Sigmoid colon (tissue), 7 donors: ENCODE data around the gene PTH2R. TPM values are rescaled to one million over a fixed set of nuclear protein-coding genes. Genes with fewer than 3 reads are reported as not detected.
"Not testable (repeated sequence)": the region's sequence is repeated elsewhere in the genome, so short reads cannot be mapped to it uniquely, and the experiment has no call there.

ENCODE experiments used
- DNase-seq: peaks from one replicate; pipeline ENCODE4 v3.0.0-alpha.2; 2019
- H3K27ac ChIP-seq, 4 donors: fragments of 200-600 bp; sonication (generic); one replicate each; pipeline ENCODE4 v1.5.1; 2016 to 2019; ENCODE audit warnings: mild to moderate bottlenecking in 1 of 4
- H3K27me3 ChIP-seq, 3 donors: fragments of 200-600 bp; sonication (generic); one replicate each; pipeline ENCODE4 v1.5.1; 2019; ENCODE audit warnings: mild to moderate bottlenecking in 1 of 3
- H3K36me3 ChIP-seq, 4 donors: fragments of 200-600 bp; sonication (generic); one replicate each; pipeline ENCODE4 v1.5.1; 2016 to 2019
- H3K4me1 ChIP-seq, 4 donors: fragments of 200-600 bp; sonication (generic); one replicate each; pipeline ENCODE4 v1.5.1; 2017 to 2019
- H3K4me3 ChIP-seq, 4 donors: fragments of 200-600 bp; sonication (generic); one replicate each; pipeline ENCODE4 v1.5.1; 2017 to 2019; ENCODE audit warnings: mild to moderate bottlenecking in 2 of 4, moderate library complexity in 1 of 4
- H3K9me3 ChIP-seq, 4 donors: fragments of 200-600 bp in 3 of 4; sonication (generic) in 3 of 4; one replicate each; pipeline versions ENCODE4 v1.5.1 to v1.6.1; 2013 to 2019
- CTCF ChIP-seq, 4 experiments: fragments of 450-650 bp in 3 of 4; fragments of 200-600 bp in 1 of 4; IDR thresholded peaks; one replicate each; pipeline ENCODE4 v1.5.1; 2016 to 2019; ENCODE audit warnings: antibody characterized with exemption in 4 of 4, mild to moderate bottlenecking in 3 of 4, moderate library complexity in 2 of 4
- EP300 ChIP-seq, 4 donors: sonication (generic); formaldehyde crosslinking; IDR thresholded peaks; one replicate each; pipeline ENCODE4 v1.6.1; 2017; ENCODE audit warnings: antibody characterized with exemption in 4 of 4
- POLR2A ChIP-seq, 2 donors: fragments of 450-650 bp; IDR thresholded peaks; one replicate each; pipeline ENCODE4 v1.6.1; 2016; ENCODE audit warnings: antibody characterized with exemption in 2 of 2, mild to moderate bottlenecking in 2 of 2, moderate library complexity in 2 of 2
- POLR2AphosphoS5 ChIP-seq, 4 donors: sonication (generic); formaldehyde crosslinking; IDR thresholded peaks; one replicate each; pipeline ENCODE4 v1.6.1; 2017; ENCODE audit warnings: antibody characterized with exemption in 4 of 4
- WGBS, 2 donors: extraction: QIAGEN DNeasy Blood & Tissue Kit; methylation state at CpG; one replicate each; pipeline ENCODE4 v1.1.7; 2013; 5-methylcytosine and 5-hydroxymethylcytosine counted together
- intact Hi-C: fragments of 100-400 bp; cut with DNase I; formaldehyde crosslinking; loops from one replicate; pipeline ENCODE4 v1.15.1; 2023
- polyA plus RNA-seq, 3 donors: library from polyadenylated mRNA; stranded (reverse); fragments of 200-250 nt; gene quantifications; one replicate each; pipeline ENCODE4 v1.2.3, GENCODE V29; 2013
- total RNA-seq, 4 donors: library from RNA; depleted of rRNA; stranded (reverse); fragments of >200 nt; gene quantifications; one replicate each; pipeline ENCODE4 v1.1.0, GENCODE V29; 2016
- donor health status: healthy with polysubstance abuse.
- donor health status: Bipolar disorder and iron deficiency.
- donor health status: healthy.

The PTH2R gene
- total and polyA plus RNA-seq, 7 donors: 0.12 to 0.27 TPM; not detected in 5

- no peak for DNase-seq
- intact Hi-C loops: no loop called here
- Histone ChIP-seq H3K27ac (no peak overlapping the region), H3K4me1 (peaks cover 0 to 2% (median 0%) of the 10 kb centered on the region in 4 donors), H3K9me3 (peaks cover 0 to 2% (median 0%) of the 10 kb centered on the region in 4 donors), H3K27me3 (no peaks in the 10 kb centered on the region), H3K36me3 (no peaks in the 10 kb centered on the region), H3K4me3 (no peak overlapping the region)
- TF ChIP-seq POLR2AphosphoS5 (IDR thresholded peaks at IDR 0.05) (no peak), EP300 (IDR thresholded peaks at IDR 0.05) (no peak), POLR2A (IDR thresholded peaks at IDR 0.05) (no peak), CTCF (IDR thresholded peaks at IDR 0.05) (no peak)
These were observed 103.0 kb downstream of the PTH2R start for GRCh38 chr2:208509586-208509985.

- TF ChIP-seq CTCF (IDR thresholded peaks at IDR 0.05) (no peak), POLR2AphosphoS5 (IDR thresholded peaks at IDR 0.05) (no peak), EP300 (IDR thresholded peaks at IDR 0.05) (no peak), POLR2A (IDR thresholded peaks at IDR 0.05) (no peak)
- 74 to 87% methylated on average over 3 of the region's 3 CpGs for WGBS, 2 donors
- DNase-seq: no peak
- no peak overlapping the region for H3K4me3 ChIP-seq
- no peaks in the 10 kb centered on the region for H3K36me3 ChIP-seq
- intact Hi-C loops: no loop called here
- peaks cover 0 to 2% (median 0%) of the 10 kb centered on the region in 4 donors for H3K4me1 ChIP-seq
- H3K9me3 ChIP-seq: no peaks in the 10 kb centered on the region
- no peaks in the 10 kb centered on the region for H3K27me3 ChIP-seq
- H3K27ac ChIP-seq: no peak overlapping the region
These were observed 104.4 kb downstream of the PTH2R start for GRCh38 chr2:208511016-208511415.

GRCh38 chr2:208511573-208511972 is 105.0 kb downstream of the PTH2R start:
- Histone ChIP-seq H3K4me3 (no peak overlapping the region), H3K9me3 (no peaks in the 10 kb centered on the region), H3K36me3 (no peaks in the 10 kb centered on the region), H3K27me3 (no peaks in the 10 kb centered on the region), H3K27ac (no peak overlapping the region), H3K4me1 (peaks cover 0 to 2% (median 0%) of the 10 kb centered on the region in 4 donors)
- 21 to 64% methylated on average over 1 of the region's 1 CpG for WGBS, 2 donors
- intact Hi-C loops: no loop called here
- no peak for DNase-seq
- TF ChIP-seq CTCF (IDR thresholded peaks at IDR 0.05) (no peak), POLR2A (IDR thresholded peaks at IDR 0.05) (no peak), POLR2AphosphoS5 (IDR thresholded peaks at IDR 0.05) (no peak), EP300 (IDR thresholded peaks at IDR 0.05) (no peak)

- no peaks in the 10 kb centered on the region for H3K36me3 ChIP-seq
- WGBS, 2 donors: 93 to 96% methylated on average over 1 of the region's 1 CpG
- H3K27me3 ChIP-seq: no peaks in the 10 kb centered on the region
- TF ChIP-seq CTCF (IDR thresholded peaks at IDR 0.05) (no peak), POLR2AphosphoS5 (IDR thresholded peaks at IDR 0.05) (no peak), POLR2A (IDR thresholded peaks at IDR 0.05) (no peak), EP300 (IDR thresholded peaks at IDR 0.05) (no peak)
- H3K4me3 ChIP-seq: no peak overlapping the region
- DNase-seq: no peak
- H3K4me1 ChIP-seq: no peaks in the 10 kb centered on the region
- intact Hi-C loops: no loop called here
- H3K27ac ChIP-seq: no peak overlapping the region
- no peaks in the 10 kb centered on the region for H3K9me3 ChIP-seq
These were observed 108.5 kb downstream of the PTH2R start for GRCh38 chr2:208515099-208515498.

- H3K27me3 ChIP-seq, H3K36me3 ChIP-seq, intact Hi-C loops, DNase-seq, H3K4me3 ChIP-seq, H3K4me1 ChIP-seq, H3K27ac ChIP-seq, H3K9me3 ChIP-seq: not testable (repeated sequence)
These were observed 116.5 kb downstream of the PTH2R start for GRCh38 chr2:208523069-208523468.

GRCh38 chr2:208525165-208525564 is 118.6 kb downstream of the PTH2R start:
- H3K4me1 ChIP-seq, H3K9me3 ChIP-seq, H3K4me3 ChIP-seq, H3K36me3 ChIP-seq, H3K27ac ChIP-seq, DNase-seq, intact Hi-C loops, H3K27me3 ChIP-seq: not testable (repeated sequence)
- WGBS, 2 donors: 80 to 84% methylated on average over 6 of the region's 6 CpGs
